ENCODE results near the gene ARCN1.
"Not testable (repeated sequence)": the region's sequence is repeated elsewhere in the genome, so short reads cannot be mapped to it uniquely, and the experiment has no call there.

Gene ARCN1

DNA sequence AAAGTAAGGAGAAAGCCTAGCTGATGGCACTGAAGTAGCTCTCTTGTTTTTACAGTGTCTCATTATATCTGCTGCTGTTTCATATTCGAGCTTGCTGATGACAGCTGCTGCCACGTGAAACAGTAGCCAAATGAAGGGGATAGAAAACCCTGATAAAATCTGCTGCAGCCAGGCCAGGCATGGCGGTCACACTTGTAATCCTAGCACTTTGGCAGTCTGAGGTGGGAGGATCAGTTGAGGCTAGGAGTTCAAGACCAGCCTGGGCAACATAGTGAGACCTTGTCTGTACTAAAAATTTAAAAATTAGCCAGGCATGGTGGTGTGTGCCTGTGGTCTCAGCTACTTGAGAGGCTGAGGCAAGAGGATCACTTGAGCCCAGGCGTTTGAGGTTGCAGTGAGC is 19.9 kb upstream of the ARCN1 start:
- Histone ChIP-seq H3K9me3 (replicated peaks; ENCODE audit: low read length) (no peaks in the 10 kb centered on the region), H3K36me3 (ENCODE audit: insufficient read depth, low read length) (peaks cover 27% of the 10 kb centered on the region), H3K4me3 (ENCODE audit: low read length) (no peak overlapping the region), H3K27me3 (ENCODE audit: control insufficient read depth, insufficient read depth, low read length) (no peaks in the 10 kb centered on the region), H3K9ac (ENCODE audit: low read depth, low read length) (no peak overlapping the region), H3K4me2 (ENCODE audit: low read length) (no peak overlapping the region), H3K4me1 (ENCODE audit: control insufficient read depth, insufficient read depth, low read length) (no peaks in the 10 kb centered on the region)

GRCh38 chr11:118560806-118561205 is 11.4 kb upstream of the ARCN1 start:
- no peak overlapping the region for H3K9ac ChIP-seq (ENCODE audit: low read depth, low read length)
- H3K27me3 ChIP-seq (ENCODE audit: control insufficient read depth, insufficient read depth, low read length) = no peaks in the 10 kb centered on the region
- H3K4me3 ChIP-seq (ENCODE audit: low read length) = no peak overlapping the region
- no peak overlapping the region for H3K4me2 ChIP-seq (ENCODE audit: low read length)
- H3K4me1 ChIP-seq (ENCODE audit: control insufficient read depth, insufficient read depth, low read length) = peaks cover 6% of the 10 kb centered on the region
- no peaks in the 10 kb centered on the region for H3K9me3 ChIP-seq (replicated peaks; ENCODE audit: low read length)
- peaks cover 6% of the 10 kb centered on the region for H3K36me3 ChIP-seq (ENCODE audit: insufficient read depth, low read length)

DNA sequence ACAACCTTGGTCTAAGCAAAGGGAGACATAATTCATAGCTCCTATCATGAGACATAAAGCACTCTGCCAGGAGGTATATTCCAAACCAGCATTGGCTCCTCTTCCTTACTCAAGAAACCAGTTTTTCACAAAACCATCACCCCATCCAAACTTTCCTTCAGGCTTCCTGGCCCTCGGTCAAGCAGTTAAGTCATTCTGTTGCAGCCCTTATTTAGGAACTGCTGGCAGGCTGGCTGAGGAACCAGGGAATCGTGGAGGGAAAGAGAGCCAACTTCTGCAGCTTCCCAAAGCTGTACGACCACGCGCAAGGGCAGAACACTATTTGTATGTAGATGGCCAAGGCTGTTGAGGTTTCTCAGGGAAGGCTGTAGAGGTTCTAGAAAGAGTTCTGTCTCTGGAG is 7.2 kb upstream of the ARCN1 start:
- Histone ChIP-seq H3K9me3 (replicated peaks; ENCODE audit: low read length) (no peaks in the 10 kb centered on the region), H3K4me3 (ENCODE audit: low read length) (peak overlapping the region; percentile 74), H3K4me2 (ENCODE audit: low read length) (peak overlapping the region; percentile 88), H3K27me3 (ENCODE audit: control insufficient read depth, insufficient read depth, low read length) (no peaks in the 10 kb centered on the region), H3K36me3 (ENCODE audit: insufficient read depth, low read length) (no peaks in the 10 kb centered on the region), H3K4me1 (ENCODE audit: control insufficient read depth, insufficient read depth, low read length) (peaks cover 6% of the 10 kb centered on the region), H3K9ac (ENCODE audit: low read depth, low read length) (peak overlapping the region; percentile 43)

- Histone ChIP-seq H3K27me3 (ENCODE audit: control insufficient read depth, insufficient read depth, low read length) (no peaks in the 10 kb centered on the region), H3K4me3 (ENCODE audit: low read length) (no peak overlapping the region), H3K9me3 (replicated peaks; ENCODE audit: low read length) (no peaks in the 10 kb centered on the region), H3K36me3 (ENCODE audit: insufficient read depth, low read length) (no peaks in the 10 kb centered on the region), H3K9ac (ENCODE audit: low read depth, low read length) (no peak overlapping the region), H3K4me2 (ENCODE audit: low read length) (no peak overlapping the region), H3K4me1 (ENCODE audit: control insufficient read depth, insufficient read depth, low read length) (peaks cover 18% of the 10 kb centered on the region)
Observed at GRCh38 chr11:118569670-118570069, 2.5 kb upstream of the ARCN1 start.

GRCh38 chr11:118570787-118571186 is 1.4 kb upstream of the ARCN1 start:
- H3K4me1 ChIP-seq (ENCODE audit: control insufficient read depth, insufficient read depth, low read length) = peaks cover 24% of the 10 kb centered on the region
- no peak overlapping the region for H3K9ac ChIP-seq (ENCODE audit: low read depth, low read length)
- H3K9me3 ChIP-seq (replicated peaks; ENCODE audit: low read length) = no peaks in the 10 kb centered on the region
- no peaks in the 10 kb centered on the region for H3K36me3 ChIP-seq (ENCODE audit: insufficient read depth, low read length)
- no peaks in the 10 kb centered on the region for H3K27me3 ChIP-seq (ENCODE audit: control insufficient read depth, insufficient read depth, low read length)
- no peak overlapping the region for H3K4me3 ChIP-seq (ENCODE audit: low read length)
- no peak overlapping the region for H3K4me2 ChIP-seq (ENCODE audit: low read length)

DNA sequence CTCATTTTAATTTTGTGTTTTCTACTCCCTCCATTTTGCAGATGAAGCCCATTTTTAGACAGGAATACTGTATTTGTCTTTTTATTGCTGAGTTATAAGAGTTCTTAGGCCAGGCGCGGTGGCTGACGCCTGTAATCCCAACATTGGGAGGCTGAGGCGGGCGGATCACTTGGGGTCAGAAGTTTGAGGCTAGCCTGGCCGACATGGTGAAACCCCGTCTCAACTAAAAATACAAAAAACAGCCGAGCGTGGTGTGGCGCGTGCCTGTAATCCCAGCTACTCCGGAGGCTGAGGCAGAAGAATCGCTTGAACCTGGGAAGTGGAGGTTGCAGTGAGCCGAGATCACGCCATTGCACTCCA is 528 bp upstream of the ARCN1 start:
- H3K27me3 ChIP-seq (ENCODE audit: control insufficient read depth, insufficient read depth, low read length); H3K9me3 ChIP-seq (replicated peaks; ENCODE audit: low read length); H3K36me3 ChIP-seq (ENCODE audit: insufficient read depth, low read length): not testable (repeated sequence)
- Histone ChIP-seq H3K9ac (ENCODE audit: low read depth, low read length) (peak overlapping the region; percentile 100), H3K4me1 (ENCODE audit: control insufficient read depth, insufficient read depth, low read length) (peaks cover 33% of the 10 kb centered on the region), H3K4me2 (ENCODE audit: low read length) (peak overlapping the region; percentile 75), H3K4me3 (ENCODE audit: low read length) (peak overlapping the region; percentile 91)

DNA sequence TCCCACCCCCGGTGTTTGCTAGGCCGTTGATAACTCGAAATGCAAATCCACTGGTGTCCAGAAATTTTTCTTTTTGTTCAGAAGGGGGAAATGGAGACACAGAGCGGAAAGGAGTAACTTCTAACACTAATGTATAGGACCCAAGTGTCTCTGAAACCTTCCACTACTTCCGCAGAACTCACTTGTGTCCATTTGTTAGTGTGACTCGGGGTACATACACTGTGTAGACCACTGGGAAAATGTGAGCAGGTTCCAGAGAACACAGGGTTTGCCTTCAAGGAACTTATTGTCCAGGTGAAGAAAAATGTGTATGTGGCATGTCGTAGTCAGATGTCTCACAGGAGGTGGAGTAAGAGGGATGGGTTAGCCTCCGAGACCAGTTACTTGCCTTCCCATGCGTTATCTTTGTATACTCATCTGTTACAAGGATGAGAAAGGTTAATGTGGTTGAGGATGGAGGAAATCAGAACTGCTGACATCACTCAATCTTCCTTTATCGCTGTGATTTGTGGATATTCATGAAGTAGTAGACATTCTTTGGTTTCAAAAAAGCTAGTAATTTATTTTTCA is 857 bp downstream of the ARCN1 start:
- H3K27me3 ChIP-seq (ENCODE audit: control insufficient read depth, insufficient read depth, low read length) = no peaks in the 10 kb centered on the region
- H3K4me3 ChIP-seq (ENCODE audit: low read length) = peak overlapping the region; percentile 91
- peak overlapping the region; percentile 100 for H3K9ac ChIP-seq (ENCODE audit: low read depth, low read length)
- no peaks in the 10 kb centered on the region for H3K9me3 ChIP-seq (replicated peaks; ENCODE audit: low read length)
- peaks cover 2% of the 10 kb centered on the region for H3K36me3 ChIP-seq (ENCODE audit: insufficient read depth, low read length)
- peak overlapping the region; percentile 75 for H3K4me2 ChIP-seq (ENCODE audit: low read length)
- H3K4me1 ChIP-seq (ENCODE audit: control insufficient read depth, insufficient read depth, low read length) = peaks cover 42% of the 10 kb centered on the region

DNA sequence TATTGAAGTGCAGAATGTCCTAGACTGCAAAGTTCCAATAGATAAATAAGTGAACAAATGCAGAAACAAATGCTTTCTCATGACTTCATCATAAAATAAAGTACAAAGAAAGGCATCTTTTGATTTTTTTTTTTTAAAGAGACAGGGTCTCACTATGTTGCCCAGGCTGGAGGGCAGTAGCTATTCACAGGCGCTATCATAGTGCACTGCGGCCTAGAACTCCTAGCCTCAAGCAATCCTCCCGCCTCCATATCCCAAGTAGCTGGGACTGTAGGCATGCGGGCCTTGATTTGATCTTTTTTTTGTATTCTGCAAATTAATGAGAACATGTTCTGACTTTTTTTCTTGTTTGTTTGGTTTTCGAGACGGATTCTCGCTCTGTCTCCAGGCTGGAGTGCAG is 2.4 kb downstream of the ARCN1 start:
- peak overlapping the region; percentile 91 for H3K4me3 ChIP-seq (ENCODE audit: low read length)
- H3K36me3 ChIP-seq (ENCODE audit: insufficient read depth, low read length) = peaks cover 2% of the 10 kb centered on the region
- peak overlapping the region; percentile 100 for H3K9ac ChIP-seq (ENCODE audit: low read depth, low read length)

GRCh38 chr11:118577995-118578394 is 5.8 kb downstream of the ARCN1 start:
- H3K9me3 ChIP-seq (replicated peaks; ENCODE audit: low read length); H3K4me2 ChIP-seq (ENCODE audit: low read length): not testable (repeated sequence)

More for the DNA sequence above, 2.4 kb downstream of the ARCN1 start:
- peak overlapping the region; percentile 75 for H3K4me2 ChIP-seq (ENCODE audit: low read length)
- H3K27me3 ChIP-seq (ENCODE audit: control insufficient read depth, insufficient read depth, low read length) = no peaks in the 10 kb centered on the region
- H3K9me3 ChIP-seq (replicated peaks; ENCODE audit: low read length) = no peaks in the 10 kb centered on the region
- peaks cover 42% of the 10 kb centered on the region for H3K4me1 ChIP-seq (ENCODE audit: control insufficient read depth, insufficient read depth, low read length)

GRCh38 chr11:118581057-118581456 is 8.8 kb downstream of the ARCN1 start:
- Histone ChIP-seq H3K9me3 (replicated peaks; ENCODE audit: low read length) (no peaks in the 10 kb centered on the region), H3K9ac (ENCODE audit: low read depth, low read length) (no peak overlapping the region), H3K4me3 (ENCODE audit: low read length) (no peak overlapping the region), H3K4me2 (ENCODE audit: low read length) (no peak overlapping the region), H3K4me1 (ENCODE audit: control insufficient read depth, insufficient read depth, low read length) (peaks cover 21% of the 10 kb centered on the region), H3K36me3 (ENCODE audit: insufficient read depth, low read length) (peaks cover 51% of the 10 kb centered on the region), H3K27me3 (ENCODE audit: control insufficient read depth, insufficient read depth, low read length) (no peaks in the 10 kb centered on the region)

More at GRCh38 chr11:118577995-118578394, 5.8 kb downstream of the ARCN1 start:
- H3K4me1 ChIP-seq (ENCODE audit: control insufficient read depth, insufficient read depth, low read length) = peaks cover 42% of the 10 kb centered on the region
- H3K27me3 ChIP-seq (ENCODE audit: control insufficient read depth, insufficient read depth, low read length); H3K4me3 ChIP-seq (ENCODE audit: low read length); H3K9ac ChIP-seq (ENCODE audit: low read depth, low read length): not testable (repeated sequence)
- peaks cover 24% of the 10 kb centered on the region for H3K36me3 ChIP-seq (ENCODE audit: insufficient read depth, low read length)

DNA sequence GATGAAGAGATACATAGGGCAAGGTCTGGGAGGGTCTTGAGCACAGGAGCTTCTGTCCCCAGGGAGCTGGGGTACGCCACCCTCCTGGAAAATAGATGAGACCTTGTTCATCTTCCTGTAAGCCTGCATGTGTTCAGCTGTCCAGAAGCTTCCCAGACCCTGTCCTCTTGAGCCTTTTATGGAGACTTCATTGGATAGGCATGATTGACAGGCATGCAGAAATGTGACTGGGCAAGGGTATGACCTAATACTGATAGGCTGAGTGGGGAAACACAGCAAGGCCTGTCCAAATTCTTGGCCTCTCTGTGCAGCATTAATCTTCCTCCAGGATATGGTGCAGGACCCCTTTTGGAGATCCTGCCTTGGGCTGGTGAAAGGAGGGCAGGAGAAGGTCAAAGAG is 15.7 kb downstream of the ARCN1 start:
- Histone ChIP-seq H3K4me3 (ENCODE audit: low read length) (no peak overlapping the region), H3K36me3 (ENCODE audit: insufficient read depth, low read length) (peaks cover 87% of the 10 kb centered on the region), H3K9ac (ENCODE audit: low read depth, low read length) (no peak overlapping the region), H3K27me3 (ENCODE audit: control insufficient read depth, insufficient read depth, low read length) (no peaks in the 10 kb centered on the region), H3K9me3 (replicated peaks; ENCODE audit: low read length) (no peaks in the 10 kb centered on the region), H3K4me1 (ENCODE audit: control insufficient read depth, insufficient read depth, low read length) (no peaks in the 10 kb centered on the region), H3K4me2 (ENCODE audit: low read length) (no peak overlapping the region)

GRCh38 chr11:118592616-118593367 is 20.6 kb downstream of the ARCN1 start:
- H3K4me2 ChIP-seq (ENCODE audit: low read length) = no peak overlapping the region
- no peaks in the 10 kb centered on the region for H3K27me3 ChIP-seq (ENCODE audit: control insufficient read depth, insufficient read depth, low read length)
- H3K4me3 ChIP-seq (ENCODE audit: low read length) = no peak overlapping the region
- no peak overlapping the region for H3K9ac ChIP-seq (ENCODE audit: low read depth, low read length)
- H3K4me1 ChIP-seq (ENCODE audit: control insufficient read depth, insufficient read depth, low read length) = no peaks in the 10 kb centered on the region
- no peaks in the 10 kb centered on the region for H3K9me3 ChIP-seq (replicated peaks; ENCODE audit: low read length)
- H3K36me3 ChIP-seq (ENCODE audit: insufficient read depth, low read length) = peaks cover 80% of the 10 kb centered on the region
